GM12891 (cell line): Measurements from ENCODE around the gene CTDSPL.

Source experiments
- POLR2A ChIP-seq: IDR thresholded peaks from 2 replicates; pipeline ENCODE4 v1.6.1; 2011; ENCODE audit warnings: low read depth, low read length, control low read depth
- POLR2AphosphoS5 ChIP-seq: IDR thresholded peaks from 2 replicates; pipeline ENCODE4 v1.6.1; 2011; ENCODE audit warnings: low read depth, low read length, control low read depth
- SPI1 ChIP-seq: IDR thresholded peaks from 2 replicates; pipeline ENCODE4 v1.6.1; 2011; ENCODE audit warnings: low read depth, low read length, control low read depth
- TAF1 ChIP-seq: IDR thresholded peaks from 2 replicates; pipeline ENCODE4 v1.6.1; 2011; ENCODE audit warnings: low read depth, low read length, control low read depth

DNA sequence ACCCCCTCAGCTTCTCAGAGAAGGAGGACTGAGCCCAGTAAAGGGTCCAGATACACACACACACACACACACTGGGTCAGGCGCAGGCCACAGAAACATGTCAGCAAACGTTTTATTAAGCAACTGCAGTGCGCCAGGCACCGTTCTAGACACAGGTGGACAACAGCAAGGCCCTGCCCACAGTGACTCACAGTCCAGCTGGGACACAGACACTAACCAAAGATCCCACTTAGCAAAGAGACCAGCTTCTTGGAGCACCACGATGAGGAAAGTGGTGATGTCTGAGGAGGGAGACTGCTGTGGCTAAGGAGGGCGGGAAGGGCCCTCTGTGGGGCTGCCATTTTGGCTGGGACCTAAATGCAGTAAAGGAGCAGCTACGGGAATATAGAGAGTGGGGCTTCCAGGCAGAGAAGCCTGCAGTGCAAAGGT is 126.1 kb downstream of the CTDSPL start:
- TF ChIP-seq SPI1: no peak
- no peak for TF ChIP-seq POLR2A
- TF ChIP-seq POLR2AphosphoS5: no peak
- no peak for TF ChIP-seq TAF1
